A549 (cell line): ENCODE results near the gene ATP6V1F. TPM values are rescaled to one million over a fixed set of nuclear protein-coding genes. Genes with fewer than 3 reads are reported as not detected.

Experiments used
- ATAC-seq, 2 experiments: fragments of 200-7000 bp in 1 of 2; fragments of >200 bp in 1 of 2; cut with Nextera tagmentation in 1 of 2; cut with Tn5 transposase in 1 of 2; 3 replicates each; pipeline versions ENCODE4 v1.8.0 to v1.9.1; 2018 to 2020; ENCODE audit warnings: mild to moderate bottlenecking in 1 of 2, moderate library complexity in 1 of 2
- CTCF ChIA-PET: fragments of 300-600 bp; sonication (Branson Sonifier 250); formaldehyde crosslinking; extraction: SDS; loops from one replicate; lab custom pipeline; 2021; ENCODE audit warnings: antibody characterized with exemption, inconsistent platforms; lab: Yijun Ruan, JAX
- POLR2A ChIA-PET: fragments of 350-600 bp; formaldehyde crosslinking; extraction: SDS; loops from one replicate; lab custom pipeline; 2021; ENCODE audit warnings: antibody characterized with exemption, inconsistent platforms; lab: Yijun Ruan, JAX
- DNase-seq, 2 experiments: peaks; one replicate each; pipeline versions ENCODE4 v3.0.0 to v3.0.0-alpha.2; 2011 to 2016; ENCODE audit warnings: low read depth in 1 of 2, low spot score in 1 of 2
- FAIRE-seq: peaks from 2 replicates; lab custom pipeline; 2011; peaks lifted over from hg19 to GRCh38; lab: Jason Lieb, UNC
- H3K27ac ChIP-seq, 2 experiments: fragments of >200 bp; sonication (Bioruptor Twin); formaldehyde crosslinking; 3 replicates each; pipeline ENCODE4 v1.5.1; 2016 to 2017
- H3K4me1 ChIP-seq: fragments of >200 bp; sonication (Bioruptor Twin); formaldehyde crosslinking; 3 replicates; pipeline ENCODE4 v1.6.1; 2016
- H3K4me2 ChIP-seq: fragments of >200 bp; sonication (Bioruptor Twin); formaldehyde crosslinking; 3 replicates; pipeline ENCODE4 v1.6.1; 2016
- H3K4me3 ChIP-seq: fragments of >200 bp; sonication (Bioruptor Twin); formaldehyde crosslinking; 3 replicates; pipeline ENCODE4 v1.5.1; 2016
- H3K9me3 ChIP-seq: fragments of >200 bp; sonication (Bioruptor Twin); formaldehyde crosslinking; 3 replicates; pipeline ENCODE4 v1.6.1; 2016
- ATOH8 ChIP-seq: fragments of 250-450 bp; sonication (Bioruptor Pico); IDR thresholded peaks from 2 replicates; pipeline ENCODE4 v1.5.0; 2020; ENCODE audit warnings: low read depth, mild to moderate bottlenecking, moderate library complexity
- CBX2 ChIP-seq: fragments of 200-600 bp; sonication (generic); IDR thresholded peaks from 2 replicates; pipeline ENCODE4 v1.6.1; 2016; ENCODE audit warnings: low read depth, mild to moderate bottlenecking, borderline replicate concordance
- CBX8 ChIP-seq: fragments of 200-600 bp; sonication (generic); IDR thresholded peaks from 2 replicates; pipeline ENCODE4 v1.6.1; 2016
- CEBPB ChIP-seq, 2 experiments: fragments of >200 bp in 1 of 2; sonication (Bioruptor Twin) in 1 of 2; formaldehyde crosslinking in 1 of 2; IDR thresholded peaks; 2 replicates each; pipeline ENCODE4 v1.6.1; 2012 to 2016
- CHD2 ChIP-seq: fragments of 150-350 bp; IDR thresholded peaks from 2 replicates; pipeline ENCODE4 v1.6.1; 2014; ENCODE audit warnings: low read length; ENCODE audit not compliant: partially characterized antibody
- EP300 ChIP-seq, 2 experiments: fragments of >200 bp; sonication (Bioruptor Twin); formaldehyde crosslinking; IDR thresholded peaks; 2 replicates in 1 of 2; 3 replicates in 1 of 2; pipeline ENCODE4 v1.6.1; 2016 to 2017
- ESRRA ChIP-seq: fragments of 150-350 bp; IDR thresholded peaks from 2 replicates; pipeline ENCODE4 v1.6.1; 2014; ENCODE audit warnings: mild to moderate bottlenecking, low read length, borderline replicate concordance
- FOSB ChIP-seq: fragments of 250-450 bp; sonication (Bioruptor Pico); IDR thresholded peaks from 2 replicates; pipeline ENCODE4 v1.5.0; 2020; ENCODE audit warnings: mild to moderate bottlenecking, moderate library complexity
- FOSL2 ChIP-seq, 2 experiments: fragments of 450-650 bp in 1 of 2; fragments of >200 bp in 1 of 2; sonication (Bioruptor Twin) in 1 of 2; formaldehyde crosslinking; IDR thresholded peaks; 2 replicates each; pipeline versions ENCODE4 v1.5.0 to v1.6.1; 2016 to 2020; ENCODE audit warnings: mild to moderate bottlenecking in 1 of 2, moderate library complexity in 1 of 2
- GATA3 ChIP-seq: IDR thresholded peaks from 2 replicates; pipeline ENCODE4 v1.6.1; 2012; ENCODE audit warnings: borderline replicate concordance
- HDAC2 ChIP-seq: fragments of 200-600 bp; sonication (generic); IDR thresholded peaks from 2 replicates; pipeline ENCODE4 v1.6.1; 2016
- HEYL ChIP-seq: fragments of 250-450 bp; sonication (Bioruptor Pico); IDR thresholded peaks from 2 replicates; pipeline ENCODE4 v1.8.0; 2021; ENCODE audit warnings: mild to moderate bottlenecking, moderate library complexity
- HOXA7 ChIP-seq: fragments of 250-450 bp; sonication (Bioruptor Pico); IDR thresholded peaks from 2 replicates; pipeline ENCODE4 v1.5.0; 2020; ENCODE audit warnings: mild to moderate bottlenecking, moderate library complexity
- JUN ChIP-seq, 2 experiments: fragments of >200 bp; sonication (Bioruptor Twin); formaldehyde crosslinking; IDR thresholded peaks; 2 replicates in 1 of 2; 3 replicates in 1 of 2; pipeline ENCODE4 v1.6.1; 2016 to 2017
- JUNB ChIP-seq: fragments of >200 bp; sonication (Bioruptor Twin); formaldehyde crosslinking; IDR thresholded peaks from 2 replicates; pipeline ENCODE4 v1.6.1; 2016
- MAFK ChIP-seq: fragments of 450-650 bp; IDR thresholded peaks from 2 replicates; pipeline ENCODE4 v1.6.1; 2014; ENCODE audit not compliant: partially characterized antibody
- MAX ChIP-seq: IDR thresholded peaks from 2 replicates; pipeline ENCODE4 v1.6.1; 2012
- NFE2L2 ChIP-seq: fragments of 150-350 bp; conservative IDR thresholded peaks from 2 replicates; pipeline ENCODE4 v1.6.1; 2014; ENCODE audit warnings: low read length
- PHF8 ChIP-seq: fragments of 200-600 bp; sonication (generic); IDR thresholded peaks from 2 replicates; pipeline ENCODE4 v1.6.1; 2016; ENCODE audit warnings: low read depth, mild to moderate bottlenecking, antibody characterized with exemption, moderate library complexity, borderline replicate concordance
- POLR2A ChIP-seq: IDR thresholded peaks from 2 replicates; pipeline ENCODE4 v1.6.1; 2012; ENCODE audit warnings: mild to moderate bottlenecking, low read length
- POLR2AphosphoS2 ChIP-seq: conservative IDR thresholded peaks from 2 replicates; pipeline ENCODE4 v1.6.1; 2012; ENCODE audit warnings: low read length, improper control_type of control experiment, inconsistent platforms
- REST ChIP-seq: fragments of 200-600 bp; sonication (generic); IDR thresholded peaks from 2 replicates; pipeline ENCODE4 v1.6.1; 2016; ENCODE audit warnings: antibody characterized with exemption, mild to moderate bottlenecking, moderate library complexity
- RFX5 ChIP-seq: fragments of 450-650 bp; IDR thresholded peaks from 2 replicates; pipeline ENCODE4 v1.7.1; 2014; ENCODE audit warnings: antibody characterized with exemption, mild to moderate bottlenecking, moderate library complexity
- RNF2 ChIP-seq: fragments of 200-600 bp; sonication (generic); IDR thresholded peaks from 2 replicates; pipeline ENCODE4 v1.6.1; 2016; ENCODE audit warnings: low read depth, mild to moderate bottlenecking, antibody characterized with exemption, moderate library complexity, borderline replicate concordance
- SMC3 ChIP-seq: fragments of >200 bp; sonication (Bioruptor Twin); formaldehyde crosslinking; IDR thresholded peaks from 3 replicates; pipeline ENCODE4 v1.6.1; 2018; ENCODE audit warnings: inconsistent platforms
- SREBF2 ChIP-seq: fragments of 450-650 bp; IDR thresholded peaks from 2 replicates; pipeline ENCODE4 v1.6.1; 2014; ENCODE audit warnings: mild to moderate bottlenecking, moderate library complexity
- TFCP2L1 ChIP-seq: fragments of 250-450 bp; sonication (Bioruptor Pico); IDR thresholded peaks from 2 replicates; pipeline ENCODE4 v1.5.0; 2021; ENCODE audit warnings: mild to moderate bottlenecking
- TP53 ChIP-seq: fragments of 250-450 bp; sonication (Bioruptor Pico); IDR thresholded peaks from 2 replicates; pipeline ENCODE4 v1.5.0; 2021; ENCODE audit warnings: mild to moderate bottlenecking, moderate library complexity
- USF2 ChIP-seq: fragments of 450-650 bp; IDR thresholded peaks from 2 replicates; pipeline ENCODE4 v1.6.1; 2014; ENCODE audit warnings: antibody characterized with exemption
- ZNF302 ChIP-seq: fragments of 250-450 bp; sonication (Bioruptor Pico); IDR thresholded peaks from 2 replicates; pipeline ENCODE4 v1.9.0; 2021; ENCODE audit warnings: inconsistent platforms, mild to moderate bottlenecking, moderate library complexity
- ZSCAN20 ChIP-seq: fragments of 250-450 bp; sonication (Bioruptor Pico); IDR thresholded peaks from 2 replicates; pipeline ENCODE4 v1.8.0; 2022; ENCODE audit warnings: mild to moderate bottlenecking, moderate library complexity
- whole genome bisulfite sequencing: methylation state at CpG from one replicate; pipeline ENCODE4 v1.1.6; 2017; ENCODE audit errors: missing lambda C conversion rate; 5-methylcytosine and 5-hydroxymethylcytosine counted together
- polyA plus RNA-seq, 4 experiments: library from polyadenylated mRNA; depleted of rRNA in 3 of 4; stranded (reverse); fragments of >200 nt; fragmentation: RNase III in 1 of 4; extraction: RNeasy Plus Mini Kit Qiagen cat#74134 plus additional on column Dnase treatment in 1 of 4; gene quantifications; 2 replicates in 3 of 4; 3 replicates in 1 of 4; pipeline ENCODE4 v1.2.3, GENCODE V29; 2011 to 2017

Gene ATP6V1F
- polyA plus RNA-seq, 2 of the 4 experiments (the other 2 are of a cell fraction), result 155 to 229 TPM

GRCh38 chr7:128845987-128846386 lies 16.7 kb upstream of the ATP6V1F start:
- 77% methylated on average over 14 of the region's 19 CpGs for WGBS
- Histone ChIP-seq H3K9me3 (no peaks in the 10 kb centered on the region), H3K4me3 (no peak overlapping the region)
- no peak for FAIRE-seq
- TF ChIP-seq HDAC2, result no peak
- TF ChIP-seq ATOH8 (CRISPR knock-in tag), result no peak
- no peak for TF ChIP-seq ZSCAN20 (CRISPR knock-in tag)
- no peak for TF ChIP-seq HEYL (CRISPR knock-in tag)
- TF ChIP-seq TFCP2L1 (CRISPR knock-in tag), result no peak
- TF ChIP-seq CEBPB (IDR thresholded peaks at IDR 0.05), result no peak
- no peak for TF ChIP-seq CHD2
- TF ChIP-seq HOXA7 (CRISPR knock-in tag), result no peak
- TF ChIP-seq EP300 (IDR thresholded peaks at IDR 0.05), result no peak
- TF ChIP-seq PHF8, result no peak
- no peak for TF ChIP-seq CBX2
- no peak for TF ChIP-seq CBX8
- no peak for TF ChIP-seq JUNB
- TF ChIP-seq, all 56 proteins: peak for 0
- DNase-seq, result no peak
- no peaks in the 10 kb centered on the region for H3K4me1 ChIP-seq
- CTCF ChIA-PET, result interaction anchor here (1.6 to 4.0 kb wide), 2 partner anchors 34 to 38 kb away, joined by 5 to 11 read pairs; no protein-coding TSS in a partner anchor
- no peak overlapping the region for H3K4me2 ChIP-seq
- POLR2A ChIA-PET, result no interaction called here
- H3K27ac ChIP-seq, result no peak overlapping the region
- ATAC-seq, result no peak

GRCh38 chr7:128846781-128847444 lies 15.7 kb upstream of the ATP6V1F start:
- POLR2A ChIA-PET, result no interaction called here
- no peak for ATAC-seq
- no peak for TF ChIP-seq RFX5
- no peak for TF ChIP-seq TP53 (CRISPR knock-in tag)
- TF ChIP-seq ZNF302 (CRISPR knock-in tag), result no peak
- no peak for TF ChIP-seq NFE2L2
- no peak for TF ChIP-seq FOSL2 (IDR thresholded peaks at IDR 0.05)
- TF ChIP-seq FOSL2 (CRISPR knock-in tag; IDR thresholded peaks at IDR 0.05), result no peak
- TF ChIP-seq FOSB (CRISPR knock-in tag), result no peak
- no peak for TF ChIP-seq POLR2AphosphoS2
- no peak for TF ChIP-seq RNF2
- TF ChIP-seq USF2, result no peak
- no peak for TF ChIP-seq MAX
- TF ChIP-seq POLR2A, result no peak
- TF ChIP-seq GATA3, result no peak
- no peaks in the 10 kb centered on the region for H3K4me1 ChIP-seq
- FAIRE-seq, result no peak
- CTCF ChIA-PET, result interaction anchor here (1.6 to 4.0 kb wide), 3 partner anchors 13 to 37 kb away, joined by 5 to 11 read pairs (median 5); no protein-coding TSS in a partner anchor
- no peaks in the 10 kb centered on the region for H3K9me3 ChIP-seq
- WGBS, result 86% methylated on average over 14 of the region's 14 CpGs
- no peak overlapping the region for H3K4me3 ChIP-seq
- DNase-seq, result no peak
- H3K27ac ChIP-seq, result no peak overlapping the region
- H3K4me2 ChIP-seq, result no peak overlapping the region

GRCh38 chr7:128847721-128848211 lies 14.9 kb upstream of the ATP6V1F start:
- Histone ChIP-seq H3K4me1 (no peaks in the 10 kb centered on the region), H3K4me2 (no peak overlapping the region), H3K9me3 (no peaks in the 10 kb centered on the region), H3K4me3 (no peak overlapping the region), H3K27ac (no peak overlapping the region)
- FAIRE-seq (no peak), DNase-seq (no peak), ATAC-seq (0 out of 6 replicates have a peak, but pooled peaks of 1 of the 2 experiments have one; percentile 7)
- CTCF ChIA-PET, result interaction anchor here (1.7 to 4.0 kb wide), 2 partner anchors 12 to 32 kb away, joined by 5 to 11 read pairs; no protein-coding TSS in a partner anchor
- WGBS, result 72% methylated on average over 13 of the region's 17 CpGs
- POLR2A ChIA-PET, result no interaction called here
- TF ChIP-seq REST (no peak), HDAC2 (no peak), POLR2A (no peak), PHF8 (no peak), SMC3 (no peak), MAX (no peak), JUN (IDR thresholded peaks at IDR 0.05) (no peak), ESRRA (no peak), MAFK (no peak), ZSCAN20 (CRISPR knock-in tag) (no peak), SREBF2 (no peak), NFE2L2 (no peak), RNF2 (no peak)
